NCI-H2081 treated with DMSO at 0.1 percent for 48 hours (cell line): ENCODE measurements around the gene TFAP2B.

Experiments used
- DNase-seq: peaks from one replicate; lab custom pipeline; 2025; lab: John Stamatoyannopoulos, UW

The TFAP2B gene

DNA sequence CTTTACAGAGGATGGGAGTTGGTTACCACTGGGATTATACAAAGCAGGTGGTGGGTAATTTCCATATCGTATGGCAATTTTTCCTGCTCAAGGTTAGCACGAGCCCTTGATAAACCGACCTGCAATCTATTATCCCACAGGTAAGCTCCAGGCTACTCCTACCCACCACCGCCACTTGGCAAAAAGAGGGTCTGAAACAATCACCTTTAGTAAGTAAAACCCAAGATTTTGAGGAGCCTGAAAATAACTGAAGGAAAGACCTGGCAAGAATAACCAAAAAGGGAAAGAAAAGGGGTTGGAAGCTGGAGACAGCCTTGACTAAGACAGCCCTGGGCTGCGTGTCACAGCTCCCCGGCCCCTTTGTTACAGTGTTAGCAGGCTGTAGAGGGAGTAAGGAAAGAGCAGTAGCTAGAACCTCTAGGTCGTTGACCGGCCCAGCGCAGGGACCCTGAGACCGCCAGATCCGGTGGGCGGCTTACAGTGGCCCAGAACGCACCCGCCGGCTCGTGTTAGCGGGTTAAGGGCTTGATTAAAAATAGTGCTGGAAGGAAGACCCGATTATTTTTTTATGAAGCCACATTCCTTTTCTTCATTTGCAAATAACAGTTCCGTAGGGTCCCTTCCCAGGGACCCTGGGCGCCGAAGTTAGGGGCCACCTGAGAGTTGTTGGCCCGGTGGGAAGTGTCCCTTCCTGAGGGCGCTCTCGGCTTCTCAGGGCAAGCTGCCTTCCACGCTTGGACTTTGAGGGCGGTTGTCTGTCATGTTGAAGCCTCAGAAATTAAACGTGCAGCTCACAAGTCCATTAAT, 30.5 kb downstream of the TFAP2B start:
- no peak for DNase-seq

- no peak for DNase-seq
Observed at GRCh38 chr6:50849796-50850180, 31.1 kb downstream of the TFAP2B start.

DNA sequence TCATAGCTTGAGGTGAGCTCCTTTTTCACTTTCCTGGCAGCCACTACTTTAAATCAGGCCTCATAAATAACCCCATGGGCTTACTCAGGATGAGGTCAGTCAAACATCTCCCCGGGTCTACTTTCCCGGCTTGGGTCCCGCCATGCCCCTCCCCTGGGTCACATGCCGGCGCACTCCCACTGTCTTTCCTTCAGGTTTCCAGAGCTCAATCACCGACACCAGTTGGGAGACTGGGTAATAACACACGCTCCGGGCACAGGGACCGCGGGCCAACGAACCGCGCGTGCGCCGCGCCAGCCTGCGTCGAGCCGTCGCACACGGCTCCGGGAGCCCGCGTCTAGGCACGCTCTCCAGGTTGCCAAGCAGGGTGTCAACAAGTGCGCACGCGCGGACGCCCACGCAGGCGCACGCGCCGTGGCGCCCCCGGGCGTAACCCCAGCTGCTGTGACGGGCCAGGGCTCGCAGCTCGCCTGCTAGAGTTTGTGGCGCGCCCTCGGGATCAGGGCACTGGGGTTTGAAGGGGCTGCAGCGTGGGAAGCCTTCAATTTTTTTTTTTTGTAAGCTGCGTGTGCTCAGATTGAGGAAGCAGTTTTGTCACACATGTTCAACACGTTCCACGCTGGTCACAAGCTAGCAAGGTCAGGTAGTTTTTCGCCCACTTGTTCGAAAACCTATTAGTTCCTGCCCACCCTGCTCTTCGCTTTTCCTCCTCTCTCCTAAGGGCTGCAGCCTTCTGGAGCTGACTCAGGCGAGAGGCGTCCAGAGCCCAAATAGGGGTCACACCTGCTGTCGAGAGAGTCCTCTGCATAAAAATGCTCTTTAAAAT, 31.8 kb downstream of the TFAP2B start:
- DNase-seq, result no peak

DNA sequence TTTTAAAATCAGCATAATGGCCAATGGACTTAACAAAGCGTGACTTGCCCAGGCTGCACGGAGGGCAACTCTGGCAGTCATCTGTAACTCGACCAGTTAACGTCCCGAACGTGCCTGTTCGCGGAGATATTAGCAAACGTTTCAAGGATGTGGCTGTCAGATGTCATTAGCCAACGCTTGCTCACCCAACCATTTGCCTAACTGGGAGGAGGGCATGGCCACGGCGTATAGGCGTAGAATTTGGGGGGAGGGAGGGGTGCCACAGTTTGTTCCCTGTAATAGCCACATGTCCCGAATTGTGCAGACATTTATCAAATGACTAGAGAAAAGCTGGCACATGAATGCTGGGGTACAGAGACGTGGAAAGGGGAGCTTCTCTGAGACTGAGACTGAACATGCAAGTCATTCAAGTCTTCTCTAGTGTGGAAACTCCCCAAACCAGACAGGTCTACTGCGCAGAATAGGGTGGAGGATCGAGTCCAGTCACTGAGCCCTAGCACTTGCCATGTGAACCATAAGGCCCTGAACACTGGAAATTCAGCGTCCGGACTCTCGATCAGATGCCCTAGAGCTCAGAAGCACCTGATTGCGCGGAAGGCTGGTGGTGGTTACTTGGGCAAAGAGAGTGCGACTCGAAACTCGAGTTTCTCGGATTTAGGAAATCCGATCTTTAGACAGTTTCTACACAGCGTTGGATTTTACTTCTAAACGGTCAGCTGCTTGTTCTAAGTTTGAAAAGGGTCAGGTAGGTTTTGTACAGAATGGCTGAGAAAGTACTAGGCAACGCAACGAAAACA, 32.6 kb downstream of the TFAP2B start:
- DNase-seq, result no peak

DNA sequence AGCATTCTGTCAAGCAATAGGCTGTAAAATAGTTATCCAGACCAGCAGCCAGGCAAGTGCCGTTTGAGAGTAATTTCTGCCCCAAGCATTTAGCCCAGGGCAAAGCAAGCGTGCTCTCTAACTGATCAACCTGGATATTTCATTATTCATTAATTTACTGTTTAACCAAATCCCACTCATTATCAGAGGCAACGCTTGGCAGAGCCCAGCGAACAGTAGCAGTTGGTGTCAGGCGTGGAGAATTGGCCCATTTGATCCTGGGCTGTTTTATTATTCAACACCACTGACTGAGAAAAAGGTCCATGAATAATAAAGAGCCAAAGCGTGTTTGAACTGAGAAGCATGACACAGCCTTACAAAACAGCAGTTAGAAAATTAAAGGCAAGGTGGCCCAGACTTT, 35.3 kb downstream of the TFAP2B start:
- no peak for DNase-seq

DNA sequence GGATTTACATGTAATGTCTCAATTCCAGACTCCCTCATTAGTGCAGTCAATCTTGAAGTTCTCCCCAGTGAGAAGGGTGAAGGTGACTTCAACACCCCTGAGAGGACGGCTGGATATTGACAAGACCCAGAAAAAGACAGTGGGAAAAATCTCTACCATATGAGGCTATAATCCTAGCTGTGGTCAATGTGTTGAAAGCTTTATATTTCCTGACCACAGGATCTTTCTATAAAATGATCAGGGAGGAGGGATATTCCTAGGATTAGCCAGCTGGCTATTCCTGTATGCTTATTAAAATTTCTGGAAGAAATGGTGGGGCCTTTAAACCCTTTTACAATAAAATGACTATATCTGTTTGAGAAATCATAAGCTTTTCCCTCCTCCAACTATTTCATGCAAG, 43.0 kb downstream of the TFAP2B start:
- no peak for DNase-seq

GRCh38 chr6:50862176-50862575, 43.5 kb downstream of the TFAP2B start:
- no peak for DNase-seq

DNA sequence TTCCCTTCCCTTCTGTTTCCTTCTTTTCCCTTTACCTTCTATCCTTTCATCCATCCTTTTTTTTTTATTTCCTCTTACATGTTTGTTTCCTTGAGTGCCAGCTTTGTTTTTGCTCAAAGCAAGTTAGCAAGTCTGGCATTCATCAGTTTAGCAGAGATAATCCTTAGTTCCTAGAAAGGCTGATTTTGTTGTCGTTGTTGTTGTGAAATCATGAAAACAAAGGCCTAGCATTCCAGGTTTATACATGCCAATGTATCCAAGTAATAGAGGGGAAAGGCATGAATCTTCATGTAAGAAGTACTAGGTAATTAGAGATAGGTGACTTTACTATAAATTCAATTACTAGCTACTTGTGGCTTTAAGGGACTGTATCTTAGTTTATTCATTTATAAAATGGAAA, 45.9 kb downstream of the TFAP2B start:
- no peak for DNase-seq

DNA sequence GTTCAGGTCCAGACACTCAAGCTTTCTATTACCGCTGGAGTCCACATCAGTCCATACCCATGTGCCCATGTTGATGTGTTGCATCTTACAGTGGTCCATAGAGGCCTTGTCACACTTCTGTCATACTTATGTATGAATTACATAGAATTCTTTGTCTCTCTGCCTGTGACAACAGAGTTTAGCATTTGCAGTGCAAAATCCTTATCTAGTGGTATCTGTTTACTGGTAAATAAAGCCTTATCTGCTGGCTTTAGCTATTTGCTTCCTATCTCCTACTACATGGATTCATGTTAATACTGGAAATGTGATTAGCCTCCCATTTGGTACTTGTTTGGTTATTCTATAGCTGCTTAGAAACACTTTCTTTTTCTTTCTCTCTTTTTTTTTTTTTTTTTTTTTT, 49.8 kb downstream of the TFAP2B start:
- no peak for DNase-seq

DNA sequence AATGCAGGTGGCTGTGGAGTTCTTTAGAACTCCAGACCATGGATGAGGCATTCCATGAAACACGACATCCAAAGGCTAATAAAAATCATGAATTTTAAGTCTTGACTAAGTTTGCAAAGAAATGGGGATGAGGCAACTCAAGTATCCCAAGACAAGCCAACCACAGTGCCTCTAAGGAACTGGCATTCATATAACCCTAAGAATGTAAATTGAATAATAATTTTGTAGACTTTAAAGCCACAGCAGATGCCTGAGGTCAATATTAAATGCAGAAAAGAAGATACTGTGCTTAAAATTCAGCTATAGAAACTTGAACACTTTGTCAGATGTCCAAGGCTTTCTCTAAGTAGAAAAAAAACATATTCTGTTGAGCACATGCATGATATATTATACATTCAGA, 54.5 kb downstream of the TFAP2B start:
- DNase-seq, result no peak

GRCh38 chr6:50884364-50884763, 65.7 kb downstream of the TFAP2B start:
- DNase-seq, result no peak

DNA sequence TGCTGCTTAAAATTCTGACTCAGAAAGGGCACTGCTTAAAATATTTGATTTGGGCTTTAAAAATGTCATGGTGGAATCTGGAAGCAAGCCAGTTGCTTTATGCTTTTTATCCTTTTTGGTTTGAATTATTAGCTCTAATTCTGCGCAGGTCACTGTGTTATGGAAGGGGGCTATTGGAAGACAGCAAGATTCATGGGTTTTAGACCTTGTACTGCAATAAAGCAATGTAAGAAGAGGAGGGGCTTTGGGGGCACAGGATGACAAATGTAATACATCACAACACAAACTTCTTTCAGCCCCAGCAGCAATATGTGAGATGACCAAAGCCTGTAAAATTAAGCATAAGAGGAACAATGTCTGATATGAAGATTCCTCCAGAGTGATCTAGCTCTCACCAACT, 68.4 kb downstream of the TFAP2B start:
- no peak for DNase-seq

- no peak for DNase-seq
Observed at GRCh38 chr6:50889497-50889896, 70.8 kb downstream of the TFAP2B start.

DNA sequence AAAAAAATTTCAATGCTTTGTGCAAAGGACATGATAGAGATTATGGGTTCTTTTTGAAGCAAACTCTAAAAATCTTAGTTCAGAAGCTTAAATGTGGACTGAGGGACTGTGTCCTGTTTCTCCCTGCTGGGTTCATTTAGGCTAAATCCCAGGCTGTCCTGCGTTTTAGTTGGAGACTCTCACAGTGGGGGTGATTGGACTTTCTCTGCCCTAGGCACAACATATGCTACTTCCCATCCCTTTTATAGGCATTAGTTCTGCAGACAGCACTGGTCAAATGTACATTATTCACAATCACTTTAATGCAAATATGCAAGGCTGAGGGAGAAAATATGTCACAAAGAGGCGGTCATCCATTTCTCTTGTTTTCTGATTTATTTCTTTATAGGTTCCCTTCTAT, 71.3 kb downstream of the TFAP2B start:
- DNase-seq, result no peak

GRCh38 chr6:50890579-50890978, 71.9 kb downstream of the TFAP2B start:
- DNase-seq, result no peak

- DNase-seq, result no peak
Observed at GRCh38 chr6:50891290-50891689, 72.6 kb downstream of the TFAP2B start.
